Stomach (tissue), 9 donors: ENCODE results near the gene STK31. TPM values are rescaled to one million over a fixed set of nuclear protein-coding genes. Genes with fewer than 3 reads are reported as not detected.

ENCODE experiments used
- DNase-seq, 2 donors: peaks; one replicate each; pipeline versions ENCODE4 v3.0.0 to v3.0.0-alpha.2; 2013 to 2019
- H3K27ac ChIP-seq, 5 donors: fragments of 200-600 bp in 4 of 5; sonication (generic) in 4 of 5; one replicate each; pipeline ENCODE4 v1.5.1; 2013 to 2019; ENCODE audit warnings: mild to moderate bottlenecking in 1 of 5, moderate library complexity in 1 of 5
- H3K27me3 ChIP-seq, 3 donors: fragments of 200-600 bp; sonication (generic); one replicate each; pipeline ENCODE4 v1.5.1; 2017 to 2019; ENCODE audit warnings: mixed run types in 1 of 3
- H3K36me3 ChIP-seq, 4 donors: fragments of 200-600 bp; sonication (generic); 1 replicate in 3 of 4; 2 replicates in 1 of 4; pipeline ENCODE4 v1.5.1; 2016 to 2019
- H3K4me1 ChIP-seq, 4 donors: fragments of 200-600 bp; sonication (generic); one replicate each; pipeline ENCODE4 v1.5.1; 2016 to 2019
- H3K4me3 ChIP-seq, 4 donors: fragments of 200-600 bp; sonication (generic) in 3 of 4; one replicate each; pipeline ENCODE4 v1.5.1; 2016 to 2019; ENCODE audit warnings: mild to moderate bottlenecking in 1 of 4
- H3K9me3 ChIP-seq, 4 donors: fragments of 200-600 bp; sonication (generic); one replicate each; pipeline ENCODE4 v1.5.1; 2016 to 2019
- EP300 ChIP-seq: sonication (generic); formaldehyde crosslinking; IDR thresholded peaks from one replicate; pipeline ENCODE4 v1.6.1; 2017; ENCODE audit warnings: antibody characterized with exemption
- POLR2A ChIP-seq, 4 donors: fragments of 450-650 bp; IDR thresholded peaks; one replicate each; pipeline ENCODE4 v1.6.1; 2016; ENCODE audit warnings: antibody characterized with exemption in 4 of 4, control low read depth in 2 of 4, mild to moderate bottlenecking in 1 of 4, moderate library complexity in 1 of 4
- POLR2AphosphoS5 ChIP-seq, 3 donors: sonication (generic); formaldehyde crosslinking; IDR thresholded peaks; one replicate each; pipeline ENCODE4 v1.6.1; 2016; ENCODE audit warnings: antibody characterized with exemption in 3 of 3
- WGBS, 5 donors: extraction: QIAGEN DNeasy Blood & Tissue Kit in 3 of 5; methylation state at CpG; one replicate each; pipeline versions ENCODE4 v1.1.5 to v1.1.7; 2013 to 2018; 5-methylcytosine and 5-hydroxymethylcytosine counted together
- intact Hi-C: fragments of 100-400 bp; cut with DNase I; formaldehyde crosslinking; loops from one replicate; pipeline ENCODE4 v1.15.1; 2023; ENCODE audit warnings: low total_unique reads
- polyA plus RNA-seq, 3 donors: library from polyadenylated mRNA; stranded (reverse); fragments of 200-250 nt; gene quantifications; one replicate each; pipeline ENCODE4 v1.2.3, GENCODE V29; 2013
- total RNA-seq, 5 donors: library from RNA; depleted of rRNA; stranded (reverse); fragments of >200 nt; gene quantifications; one replicate each; pipeline versions ENCODE4 v1.1.0 to v1.2.3, GENCODE V29; 2014 to 2016
- TF ChIP-seq, protein P1 (sequence below), 7 experiments: fragments of 450-650 bp in 4 of 7; fragments of 200-600 bp in 3 of 7; sonication (generic) in 3 of 7; IDR thresholded peaks; one replicate each; pipeline ENCODE4 v1.5.1; 2016 to 2019; ENCODE audit warnings: antibody characterized with exemption in 7 of 7, control low read depth in 2 of 7, mild to moderate bottlenecking in 1 of 7
- donor health status: healthy with polysubstance abuse.
- donor health status: Bipolar disorder and iron deficiency.
- donor health status: healthy.

Gene STK31
- total and polyA plus RNA-seq, 8 donors = 0.65 to 9.0 (median 1.8) TPM; not detected in 2

DNA sequence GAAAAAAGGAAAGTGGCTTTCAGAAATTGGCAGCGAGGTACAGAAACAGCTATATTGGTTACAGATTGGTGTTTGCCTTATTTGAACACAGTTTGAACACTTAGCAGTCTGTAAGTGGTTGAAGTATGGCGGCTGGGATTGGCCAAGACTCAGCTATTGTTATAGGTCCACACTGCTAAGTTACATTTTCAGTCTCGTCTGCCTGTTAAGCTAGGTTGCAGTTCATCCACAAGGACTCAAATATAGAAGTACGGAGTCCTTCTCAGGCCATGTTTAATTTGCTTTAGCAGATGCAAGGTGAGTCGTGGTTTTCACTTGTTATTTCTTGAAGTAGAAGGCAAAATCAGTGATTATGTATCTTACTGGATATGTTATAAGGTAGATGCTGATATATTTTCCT is 73.1 kb downstream of the STK31 start:
- Histone ChIP-seq H3K36me3 (peaks cover 0 to 5% (median 0%) of the 10 kb centered on the region in 4 donors), H3K9me3 (no peaks in the 10 kb centered on the region), H3K27ac (no peak overlapping the region), H3K4me1 (no peaks in the 10 kb centered on the region), H3K4me3 (no peak overlapping the region), H3K27me3 (no peaks in the 10 kb centered on the region)
- no peak for DNase-seq
- 84 to 92% (median 86%) methylated on average over 5 of the region's 5 CpGs for WGBS, 5 donors
- intact Hi-C loops = no loop called here
- no peak for TF ChIP-seq POLR2A (IDR thresholded peaks at IDR 0.05)
- TF ChIP-seq EP300 = no peak
- TF ChIP-seq, protein P1, sequence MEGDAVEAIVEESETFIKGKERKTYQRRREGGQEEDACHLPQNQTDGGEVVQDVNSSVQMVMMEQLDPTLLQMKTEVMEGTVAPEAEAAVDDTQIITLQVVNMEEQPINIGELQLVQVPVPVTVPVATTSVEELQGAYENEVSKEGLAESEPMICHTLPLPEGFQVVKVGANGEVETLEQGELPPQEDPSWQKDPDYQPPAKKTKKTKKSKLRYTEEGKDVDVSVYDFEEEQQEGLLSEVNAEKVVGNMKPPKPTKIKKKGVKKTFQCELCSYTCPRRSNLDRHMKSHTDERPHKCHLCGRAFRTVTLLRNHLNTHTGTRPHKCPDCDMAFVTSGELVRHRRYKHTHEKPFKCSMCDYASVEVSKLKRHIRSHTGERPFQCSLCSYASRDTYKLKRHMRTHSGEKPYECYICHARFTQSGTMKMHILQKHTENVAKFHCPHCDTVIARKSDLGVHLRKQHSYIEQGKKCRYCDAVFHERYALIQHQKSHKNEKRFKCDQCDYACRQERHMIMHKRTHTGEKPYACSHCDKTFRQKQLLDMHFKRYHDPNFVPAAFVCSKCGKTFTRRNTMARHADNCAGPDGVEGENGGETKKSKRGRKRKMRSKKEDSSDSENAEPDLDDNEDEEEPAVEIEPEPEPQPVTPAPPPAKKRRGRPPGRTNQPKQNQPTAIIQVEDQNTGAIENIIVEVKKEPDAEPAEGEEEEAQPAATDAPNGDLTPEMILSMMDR (IDR thresholded peaks at IDR 0.05) = no peak
- TF ChIP-seq POLR2AphosphoS5 (IDR thresholded peaks at IDR 0.05) = no peak

DNA sequence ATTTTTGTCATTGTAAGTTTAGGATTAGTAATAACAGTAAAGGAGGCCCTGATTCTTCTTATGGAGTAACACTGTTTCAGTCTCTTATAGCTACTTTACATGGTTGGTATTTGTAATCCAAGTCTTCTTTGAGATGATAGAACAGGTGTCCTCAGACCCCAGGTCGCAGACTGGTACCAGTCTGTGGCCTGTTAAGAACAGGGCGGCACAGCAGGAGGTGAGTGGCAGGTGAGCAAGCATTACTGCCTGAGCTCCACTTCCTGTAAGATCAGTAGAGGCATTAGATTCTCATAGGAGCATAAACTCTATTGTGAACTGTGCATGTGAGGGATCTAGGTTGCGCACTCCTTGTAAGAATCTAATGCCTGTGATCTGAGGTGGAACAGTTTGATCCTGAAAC is 77.3 kb downstream of the STK31 start:
- TF ChIP-seq, protein P1 (IDR thresholded peaks at IDR 0.05) = no peak
- TF ChIP-seq POLR2A (IDR thresholded peaks at IDR 0.05) (no peak), EP300 (no peak), POLR2AphosphoS5 (IDR thresholded peaks at IDR 0.05) (no peak)
- peak in 1 of 2 donors; percentile 7 for DNase-seq
- H3K36me3 ChIP-seq = no peaks in the 10 kb centered on the region
- H3K27ac ChIP-seq = no peak overlapping the region
- H3K9me3 ChIP-seq = no peaks in the 10 kb centered on the region
- 78 to 89% (median 84%) methylated on average over 3 of the region's 3 CpGs for WGBS, 5 donors
- H3K4me3 ChIP-seq = no peak overlapping the region
- H3K4me1 ChIP-seq = no peaks in the 10 kb centered on the region
- H3K27me3 ChIP-seq = no peaks in the 10 kb centered on the region
- intact Hi-C loops = no loop called here

DNA sequence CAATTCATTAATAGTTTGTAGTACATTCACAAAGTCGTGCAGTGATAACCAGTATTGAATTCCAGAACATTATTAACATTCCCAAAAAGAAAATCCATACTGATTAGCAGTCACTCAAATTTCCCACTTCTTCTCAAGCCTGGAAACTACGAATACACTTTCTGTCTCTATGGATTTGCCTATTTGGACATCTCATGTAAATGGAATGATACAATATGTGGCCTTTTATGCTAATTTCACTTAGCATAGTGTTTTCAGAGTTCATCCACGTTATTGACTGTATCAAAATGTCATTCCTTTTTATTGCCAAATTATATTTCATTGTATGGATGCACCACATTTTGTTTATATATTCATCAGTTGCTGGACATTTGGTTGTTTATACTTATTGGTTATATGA is 78.8 kb downstream of the STK31 start:
- no peaks in the 10 kb centered on the region for H3K4me1 ChIP-seq
- DNase-seq = no peak
- no peak overlapping the region for H3K4me3 ChIP-seq
- WGBS, 5 donors = 67 to 82% (median 75%) methylated on average over 3 of the region's 3 CpGs
- peaks cover 0 to 2% (median 0%) of the 10 kb centered on the region in 4 donors for H3K9me3 ChIP-seq
- TF ChIP-seq EP300 = no peak
- no peak for TF ChIP-seq POLR2A (IDR thresholded peaks at IDR 0.05)
- no peak for TF ChIP-seq POLR2AphosphoS5 (IDR thresholded peaks at IDR 0.05)
- H3K27me3 ChIP-seq = no peaks in the 10 kb centered on the region
- intact Hi-C loops = no loop called here
- no peak overlapping the region for H3K27ac ChIP-seq
- H3K36me3 ChIP-seq = no peaks in the 10 kb centered on the region

- H3K27me3 ChIP-seq = no peaks in the 10 kb centered on the region
- no peak overlapping the region for H3K27ac ChIP-seq
- no peak for DNase-seq
- no peaks in the 10 kb centered on the region for H3K36me3 ChIP-seq
- intact Hi-C loops = no loop called here
- TF ChIP-seq, protein P1 (IDR thresholded peaks at IDR 0.05) = no peak
- TF ChIP-seq POLR2A (IDR thresholded peaks at IDR 0.05) (no peak), POLR2AphosphoS5 (IDR thresholded peaks at IDR 0.05) (no peak), EP300 (no peak)
- peaks cover 6 to 27% (median 19%) of the 10 kb centered on the region in 4 donors for H3K9me3 ChIP-seq
- H3K4me1 ChIP-seq = no peaks in the 10 kb centered on the region
- no peak overlapping the region for H3K4me3 ChIP-seq
These were observed 81.7 kb downstream of the STK31 start for GRCh38 chr7:23791721-23792120.

DNA sequence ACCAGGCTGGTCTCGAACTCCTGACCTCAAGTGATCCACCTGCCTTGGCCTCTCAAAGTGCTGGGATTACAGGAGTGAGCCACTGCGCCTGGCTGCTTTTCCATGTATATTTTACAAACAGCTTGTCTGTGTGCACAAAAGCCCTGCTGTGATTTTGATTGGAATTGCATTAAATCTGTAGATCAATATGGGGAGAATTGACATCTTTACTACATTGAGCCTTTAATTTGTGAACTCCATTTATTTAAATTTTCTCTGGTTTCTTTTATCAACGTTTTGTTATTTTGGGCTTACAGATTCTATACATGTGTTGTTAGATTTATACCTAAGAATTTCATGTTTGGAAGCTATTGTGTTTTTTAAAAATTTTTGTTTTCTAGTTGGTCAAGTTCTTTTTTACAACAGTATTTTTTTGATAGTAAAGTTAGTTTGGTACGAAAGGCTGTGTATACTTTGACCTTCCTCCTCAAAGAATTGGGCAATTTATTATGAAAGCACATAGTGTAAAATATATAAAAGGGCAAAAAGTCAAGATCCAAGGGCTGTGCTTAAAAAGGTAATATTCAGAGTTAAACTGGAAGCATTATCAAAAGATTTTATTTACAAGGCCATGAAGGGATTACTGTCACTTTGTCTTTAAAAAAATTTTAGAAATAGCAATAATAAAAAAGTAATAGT is 92.8 kb downstream of the STK31 start:
- no peak for DNase-seq
- WGBS, 5 donors = 36 to 59% (median 46%) methylated on average over 4 of the region's 4 CpGs
- Histone ChIP-seq H3K4me1 (peaks cover 0 to 4% (median 0%) of the 10 kb centered on the region in 4 donors), H3K9me3 (no peaks in the 10 kb centered on the region), H3K27ac (peak overlapping the region in 1 of 5 donors; percentile 34), H3K27me3 (no peaks in the 10 kb centered on the region), H3K4me3 (no peak overlapping the region), H3K36me3 (no peaks in the 10 kb centered on the region)
- no peak for TF ChIP-seq POLR2AphosphoS5 (IDR thresholded peaks at IDR 0.05)
- TF ChIP-seq, protein P1 (IDR thresholded peaks at IDR 0.05) = no peak
- no peak for TF ChIP-seq EP300
- TF ChIP-seq POLR2A (IDR thresholded peaks at IDR 0.05) = no peak
- intact Hi-C loops = no loop called here
